HepG2 (cell line): ENCODE results near the gene COQ4. TPM values are rescaled to one million over a fixed set of nuclear protein-coding genes. Genes with fewer than 3 reads are reported as not detected.

Source experiments
- CHD4 ChIP-seq: fragments of 200-600 bp; sonication (generic); IDR thresholded peaks from 2 replicates; pipeline ENCODE4 v1.7.0; 2017; ENCODE audit warnings: mild to moderate bottlenecking, low read length, borderline replicate concordance
- NR2F1 ChIP-seq, 2 experiments: fragments of 450-650 bp in 1 of 2; formaldehyde crosslinking in 1 of 2; IDR thresholded peaks; 2 replicates each; pipeline versions ENCODE4 v1.5.0 to v1.6.1; 2016 to 2020; ENCODE audit warnings: mild to moderate bottlenecking in 1 of 2, missing compliant biosample characterization in 1 of 2, missing genetic modification reagents in 1 of 2, moderate library complexity in 1 of 2
- RARG ChIP-seq: sonication (generic); formaldehyde crosslinking; IDR thresholded peaks from 2 replicates; pipeline ENCODE4 v1.4.0; 2020; ENCODE audit warnings: low read depth, mild to moderate bottlenecking, missing genetic modification reagents
- RORA ChIP-seq: sonication (generic); formaldehyde crosslinking; IDR thresholded peaks from 2 replicates; pipeline ENCODE4 v1.5.0; 2020; ENCODE audit warnings: mild to moderate bottlenecking, missing genetic modification reagents, moderate library complexity
- SETDB1 ChIP-seq: sonication (generic); formaldehyde crosslinking; IDR thresholded peaks from 2 replicates; pipeline ENCODE4 v1.5.1; 2020; ENCODE audit warnings: missing genetic modification reagents, mild to moderate bottlenecking, borderline replicate concordance
- TBL1XR1 ChIP-seq: fragments of 150-350 bp; IDR thresholded peaks from 2 replicates; pipeline ENCODE4 v1.6.1; 2014; ENCODE audit warnings: borderline replicate concordance, low read length; ENCODE audit not compliant: partially characterized antibody
- ZBTB7A ChIP-seq: sonication (generic); formaldehyde crosslinking; IDR thresholded peaks from 2 replicates; pipeline ENCODE4 v1.8.0; 2022; ENCODE audit warnings: mild to moderate bottlenecking, missing genetic modification reagents
- ZNF124 ChIP-seq: sonication (generic); formaldehyde crosslinking; IDR thresholded peaks from 2 replicates; pipeline ENCODE4 v1.4.0; 2020; ENCODE audit warnings: missing genetic modification reagents
- ZNF644 ChIP-seq: IDR thresholded peaks from 2 replicates; pipeline ENCODE4 v1.6.1; 2016; ENCODE audit warnings: low read depth
- ZNF672 ChIP-seq: sonication (generic); formaldehyde crosslinking; IDR thresholded peaks from 2 replicates; pipeline ENCODE4 v1.8.1; 2022; ENCODE audit warnings: missing genetic modification reagents
- ZNF678 ChIP-seq: sonication (generic); formaldehyde crosslinking; IDR thresholded peaks from 2 replicates; pipeline ENCODE4 v1.4.0; 2020; ENCODE audit warnings: mild to moderate bottlenecking, missing genetic modification reagents
- ZNF703 ChIP-seq: sonication (generic); formaldehyde crosslinking; IDR thresholded peaks from 2 replicates; pipeline ENCODE4 v1.5.1; 2020; ENCODE audit warnings: missing genetic modification reagents, mild to moderate bottlenecking, moderate library complexity, borderline replicate concordance
- ZNF777 ChIP-seq: sonication (generic); formaldehyde crosslinking; IDR thresholded peaks from 2 replicates; pipeline ENCODE4 v1.4.0; 2020; ENCODE audit warnings: missing genetic modification reagents
- ZSCAN9 ChIP-seq: IDR thresholded peaks from 2 replicates; pipeline ENCODE4 v1.6.1; 2016; ENCODE audit warnings: borderline replicate concordance
- polyA plus RNA-seq, 8 experiments: library from polyadenylated mRNA; depleted of rRNA in 3 of 8; stranded (reverse) in 7 of 8; unstranded in 1 of 8; fragments of >200 nt; fragmentation: Illumina TruSeq in 4 of 8; extraction: Trizol in 4 of 8; gene quantifications; 2 replicates each; pipeline versions ENCODE4 v1.2.1 to v1.2.3, GENCODE V29; 2011 to 2016; ENCODE audit warnings: low read depth in 4 of 8, missing spikeins in 1 of 8, mixed read lengths in 1 of 8; ENCODE audit not compliant: insufficient read depth in 1 of 8
- total RNA-seq, 5 experiments: library from RNA; depleted of rRNA; stranded (reverse); fragments of >200 nt; fragmentation: Illumina TruSeq; extraction: Trizol; gene quantifications; 2 replicates each; pipeline ENCODE4 v1.2.3, GENCODE V29; 2016; ENCODE audit warnings: low read depth in 1 of 5
- TF ChIP-seq, protein P1 (sequence below), 2 experiments: fragments of 450-650 bp in 1 of 2; sonication (generic) in 1 of 2; formaldehyde crosslinking; IDR thresholded peaks; 2 replicates each; pipeline versions ENCODE4 v1.5.0 to v1.8.0; 2020 to 2022; ENCODE audit warnings: mild to moderate bottlenecking in 1 of 2, missing genetic modification reagents in 1 of 2
- TF ChIP-seq, protein P2 (sequence below): sonication (generic); formaldehyde crosslinking; IDR thresholded peaks from 2 replicates; pipeline ENCODE4 v1.4.0; 2020; ENCODE audit warnings: missing genetic modification reagents
- TF ChIP-seq, protein P3 (sequence below): fragments of 450-650 bp; IDR thresholded peaks from 2 replicates; pipeline ENCODE4 v1.6.1; 2017; ENCODE audit warnings: mild to moderate bottlenecking
- TF ChIP-seq, protein P4 (sequence below): sonication (generic); formaldehyde crosslinking; IDR thresholded peaks from 2 replicates; pipeline ENCODE4 v1.5.0; 2020; ENCODE audit warnings: mild to moderate bottlenecking, missing genetic modification reagents, borderline replicate concordance

Gene COQ4
- total and polyA plus RNA-seq, 2 of the 13 experiments (the other 11 are each of a cell fraction or from before 2014, with no cell fraction given), result 26.1 to 36.0 TPM

- TF ChIP-seq SETDB1, result no peak
- no peak for TF ChIP-seq ZNF703 (CRISPR knock-in tag)
- TF ChIP-seq, protein P1, sequence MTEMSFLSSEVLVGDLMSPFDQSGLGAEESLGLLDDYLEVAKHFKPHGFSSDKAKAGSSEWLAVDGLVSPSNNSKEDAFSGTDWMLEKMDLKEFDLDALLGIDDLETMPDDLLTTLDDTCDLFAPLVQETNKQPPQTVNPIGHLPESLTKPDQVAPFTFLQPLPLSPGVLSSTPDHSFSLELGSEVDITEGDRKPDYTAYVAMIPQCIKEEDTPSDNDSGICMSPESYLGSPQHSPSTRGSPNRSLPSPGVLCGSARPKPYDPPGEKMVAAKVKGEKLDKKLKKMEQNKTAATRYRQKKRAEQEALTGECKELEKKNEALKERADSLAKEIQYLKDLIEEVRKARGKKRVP (CRISPR knock-in tag; IDR thresholded peaks at IDR 0.05), result peak in 1 of 2 experiments; percentile 63; a peak in 2 of 4 replicates
- TF ChIP-seq ZNF644 (CRISPR knock-in tag), result no peak
- no peak for TF ChIP-seq RARG (CRISPR knock-in tag)
- TF ChIP-seq, protein P2, sequence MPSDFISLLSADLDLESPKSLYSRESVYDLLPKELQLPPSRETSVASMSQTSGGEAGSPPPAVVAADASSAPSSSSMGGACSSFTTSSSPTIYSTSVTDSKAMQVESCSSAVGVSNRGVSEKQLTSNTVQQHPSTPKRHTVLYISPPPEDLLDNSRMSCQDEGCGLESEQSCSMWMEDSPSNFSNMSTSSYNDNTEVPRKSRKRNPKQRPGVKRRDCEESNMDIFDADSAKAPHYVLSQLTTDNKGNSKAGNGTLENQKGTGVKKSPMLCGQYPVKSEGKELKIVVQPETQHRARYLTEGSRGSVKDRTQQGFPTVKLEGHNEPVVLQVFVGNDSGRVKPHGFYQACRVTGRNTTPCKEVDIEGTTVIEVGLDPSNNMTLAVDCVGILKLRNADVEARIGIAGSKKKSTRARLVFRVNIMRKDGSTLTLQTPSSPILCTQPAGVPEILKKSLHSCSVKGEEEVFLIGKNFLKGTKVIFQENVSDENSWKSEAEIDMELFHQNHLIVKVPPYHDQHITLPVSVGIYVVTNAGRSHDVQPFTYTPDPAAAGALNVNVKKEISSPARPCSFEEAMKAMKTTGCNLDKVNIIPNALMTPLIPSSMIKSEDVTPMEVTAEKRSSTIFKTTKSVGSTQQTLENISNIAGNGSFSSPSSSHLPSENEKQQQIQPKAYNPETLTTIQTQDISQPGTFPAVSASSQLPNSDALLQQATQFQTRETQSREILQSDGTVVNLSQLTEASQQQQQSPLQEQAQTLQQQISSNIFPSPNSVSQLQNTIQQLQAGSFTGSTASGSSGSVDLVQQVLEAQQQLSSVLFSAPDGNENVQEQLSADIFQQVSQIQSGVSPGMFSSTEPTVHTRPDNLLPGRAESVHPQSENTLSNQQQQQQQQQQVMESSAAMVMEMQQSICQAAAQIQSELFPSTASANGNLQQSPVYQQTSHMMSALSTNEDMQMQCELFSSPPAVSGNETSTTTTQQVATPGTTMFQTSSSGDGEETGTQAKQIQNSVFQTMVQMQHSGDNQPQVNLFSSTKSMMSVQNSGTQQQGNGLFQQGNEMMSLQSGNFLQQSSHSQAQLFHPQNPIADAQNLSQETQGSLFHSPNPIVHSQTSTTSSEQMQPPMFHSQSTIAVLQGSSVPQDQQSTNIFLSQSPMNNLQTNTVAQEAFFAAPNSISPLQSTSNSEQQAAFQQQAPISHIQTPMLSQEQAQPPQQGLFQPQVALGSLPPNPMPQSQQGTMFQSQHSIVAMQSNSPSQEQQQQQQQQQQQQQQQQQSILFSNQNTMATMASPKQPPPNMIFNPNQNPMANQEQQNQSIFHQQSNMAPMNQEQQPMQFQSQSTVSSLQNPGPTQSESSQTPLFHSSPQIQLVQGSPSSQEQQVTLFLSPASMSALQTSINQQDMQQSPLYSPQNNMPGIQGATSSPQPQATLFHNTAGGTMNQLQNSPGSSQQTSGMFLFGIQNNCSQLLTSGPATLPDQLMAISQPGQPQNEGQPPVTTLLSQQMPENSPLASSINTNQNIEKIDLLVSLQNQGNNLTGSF (CRISPR knock-in tag), result no peak
- TF ChIP-seq, protein P3, sequence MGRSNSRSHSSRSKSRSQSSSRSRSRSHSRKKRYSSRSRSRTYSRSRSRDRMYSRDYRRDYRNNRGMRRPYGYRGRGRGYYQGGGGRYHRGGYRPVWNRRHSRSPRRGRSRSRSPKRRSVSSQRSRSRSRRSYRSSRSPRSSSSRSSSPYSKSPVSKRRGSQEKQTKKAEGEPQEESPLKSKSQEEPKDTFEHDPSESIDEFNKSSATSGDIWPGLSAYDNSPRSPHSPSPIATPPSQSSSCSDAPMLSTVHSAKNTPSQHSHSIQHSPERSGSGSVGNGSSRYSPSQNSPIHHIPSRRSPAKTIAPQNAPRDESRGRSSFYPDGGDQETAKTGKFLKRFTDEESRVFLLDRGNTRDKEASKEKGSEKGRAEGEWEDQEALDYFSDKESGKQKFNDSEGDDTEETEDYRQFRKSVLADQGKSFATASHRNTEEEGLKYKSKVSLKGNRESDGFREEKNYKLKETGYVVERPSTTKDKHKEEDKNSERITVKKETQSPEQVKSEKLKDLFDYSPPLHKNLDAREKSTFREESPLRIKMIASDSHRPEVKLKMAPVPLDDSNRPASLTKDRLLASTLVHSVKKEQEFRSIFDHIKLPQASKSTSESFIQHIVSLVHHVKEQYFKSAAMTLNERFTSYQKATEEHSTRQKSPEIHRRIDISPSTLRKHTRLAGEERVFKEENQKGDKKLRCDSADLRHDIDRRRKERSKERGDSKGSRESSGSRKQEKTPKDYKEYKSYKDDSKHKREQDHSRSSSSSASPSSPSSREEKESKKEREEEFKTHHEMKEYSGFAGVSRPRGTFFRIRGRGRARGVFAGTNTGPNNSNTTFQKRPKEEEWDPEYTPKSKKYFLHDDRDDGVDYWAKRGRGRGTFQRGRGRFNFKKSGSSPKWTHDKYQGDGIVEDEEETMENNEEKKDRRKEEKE, result no peak
- peak; percentile 59; the same call in 1 of the 2 replicates for TF ChIP-seq ZNF124 (CRISPR knock-in tag)
- no peak; the same call in 1 of the 2 replicates for TF ChIP-seq ZSCAN9 (CRISPR knock-in tag)
- no peak for TF ChIP-seq ZNF678
- peak; percentile 64 for TF ChIP-seq ZNF777 (CRISPR knock-in tag)
- TF ChIP-seq, protein P4, sequence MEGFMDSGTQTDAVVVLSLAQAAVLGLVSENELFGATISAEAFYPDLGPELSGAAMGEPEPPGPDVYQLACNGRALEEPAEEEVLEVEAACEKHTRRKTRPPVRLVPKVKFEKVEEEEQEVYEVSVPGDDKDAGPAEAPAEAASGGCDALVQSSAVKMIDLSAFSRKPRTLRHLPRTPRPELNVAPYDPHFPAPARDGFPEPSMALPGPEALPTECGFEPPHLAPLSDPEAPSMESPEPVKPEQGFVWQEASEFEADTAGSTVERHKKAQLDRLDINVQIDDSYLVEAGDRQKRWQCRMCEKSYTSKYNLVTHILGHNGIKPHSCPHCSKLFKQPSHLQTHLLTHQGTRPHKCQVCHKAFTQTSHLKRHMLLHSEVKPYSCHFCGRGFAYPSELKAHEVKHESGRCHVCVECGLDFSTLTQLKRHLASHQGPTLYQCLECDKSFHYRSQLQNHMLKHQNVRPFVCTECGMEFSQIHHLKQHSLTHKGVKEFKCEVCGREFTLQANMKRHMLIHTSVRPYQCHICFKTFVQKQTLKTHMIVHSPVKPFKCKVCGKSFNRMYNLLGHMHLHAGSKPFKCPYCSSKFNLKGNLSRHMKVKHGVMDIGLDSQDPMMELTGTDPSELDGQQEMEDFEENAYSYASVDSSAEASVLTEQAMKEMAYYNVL (CRISPR knock-in tag), result no peak; the same call in 1 of the 2 replicates
- no peak for TF ChIP-seq ZNF672 (CRISPR knock-in tag)
- TF ChIP-seq RORA (CRISPR knock-in tag), result no peak
- peak; percentile 53; the same call in 1 of the 2 replicates for TF ChIP-seq ZBTB7A (CRISPR knock-in tag)
- TF ChIP-seq NR2F1 (CRISPR knock-in tag; IDR thresholded peaks at IDR 0.05), result no peak
- peak; percentile 48 for TF ChIP-seq TBL1XR1
- TF ChIP-seq CHD4, result no peak
These were observed at the start of gene COQ4, which contains the start of gene TRUB2 (continued) for GRCh38 chr9:128322404-128323211.
